ENCODE measurements around the gene CAPZB.

DNA sequence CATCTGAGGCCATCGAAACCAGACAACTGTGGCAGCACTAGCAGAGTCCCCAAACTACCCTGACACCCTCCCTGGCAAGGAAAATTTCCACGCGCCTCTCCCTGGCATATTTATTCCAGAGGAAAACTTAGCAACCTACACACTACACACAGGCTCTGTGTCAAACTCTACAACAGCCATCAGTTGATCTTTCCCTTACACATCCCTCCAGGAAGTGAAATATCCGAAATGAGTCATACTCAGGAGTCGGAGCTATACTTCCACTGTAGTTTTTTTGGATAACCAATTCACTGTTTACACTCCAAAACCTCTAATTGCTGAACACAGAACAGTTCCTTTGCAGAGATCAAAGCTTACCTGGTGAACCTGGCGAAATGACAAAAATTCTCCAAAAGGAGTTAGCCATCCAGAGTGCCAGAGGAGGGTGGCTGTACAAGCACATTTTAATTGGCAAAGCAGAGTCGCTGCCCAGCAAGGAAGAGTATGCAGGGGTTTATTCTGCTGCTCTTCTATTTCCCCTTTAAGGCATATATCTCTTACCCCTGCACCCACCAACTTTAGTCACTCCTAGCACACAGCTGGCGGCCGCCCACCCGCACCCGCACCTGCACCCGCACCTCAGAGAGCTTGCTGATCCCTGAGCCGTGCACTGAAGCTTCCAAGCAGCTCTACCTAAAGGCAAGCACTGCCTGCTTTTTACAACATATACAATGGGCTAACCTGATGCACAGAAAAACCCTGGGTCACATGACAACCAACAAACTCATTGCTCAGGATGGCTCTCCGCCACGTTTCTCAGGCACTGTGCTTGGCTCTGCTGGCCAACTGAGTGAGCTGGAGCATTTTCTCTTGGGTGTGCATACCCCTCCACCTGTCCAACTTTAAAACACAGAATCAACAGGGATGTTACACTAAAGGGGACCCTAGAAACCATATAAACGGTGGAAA is 54.9 kb downstream of the CAPZB start:
- TF ChIP-seq POLR2A (IDR thresholded peaks at IDR 0.05; ENCODE audit: low read depth, low read length) (no peak), POLR2AphosphoS5 (IDR thresholded peaks at IDR 0.05; ENCODE audit: low read depth, low read length) (no peak), TAF1 (IDR thresholded peaks at IDR 0.05; ENCODE audit: low read depth, low read length) (no peak), SPI1 (IDR thresholded peaks at IDR 0.05; ENCODE audit: low read depth, low read length) (no peak), POU2F2 (IDR thresholded peaks at IDR 0.05; ENCODE audit: low read depth, low read length) (no peak)
